Measurements from ENCODE around the gene BICD2.
A peak's percentile ranks its signal among the peaks of the same experiment; 100 is the strongest.

The BICD2 gene

DNA sequence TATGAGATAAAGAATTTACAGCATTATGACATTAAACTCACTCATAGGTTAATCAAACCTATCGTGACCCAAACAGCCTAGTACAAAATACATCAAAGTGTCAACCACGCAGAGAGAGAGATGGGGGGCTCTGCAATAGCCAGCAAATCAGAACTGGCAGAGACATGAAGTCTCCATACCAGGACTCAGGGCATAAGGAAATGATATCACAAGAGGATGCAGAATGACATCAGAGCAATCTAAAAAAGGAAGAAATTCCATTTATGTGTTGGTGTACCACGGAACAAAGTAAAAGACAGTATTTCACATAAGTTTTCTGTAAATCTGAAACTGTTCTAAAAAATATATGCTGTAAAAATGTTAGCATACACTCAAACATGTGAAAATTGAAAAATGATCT is 24.6 kb downstream of the BICD2 start:
- H3K4me3 Mint-ChIP-seq: no peak overlapping the region
- no peak for TF ChIP-seq CTCF (IDR thresholded peaks at IDR 0.05)
- no peak for DNase-seq
- H3K9me3 Mint-ChIP-seq: no peaks in the 10 kb centered on the region
- no peaks in the 10 kb centered on the region for H3K27me3 Mint-ChIP-seq (ENCODE audit: low read depth, poor library complexity)
- peaks cover 54% of the 10 kb centered on the region for H3K4me1 Mint-ChIP-seq
- H3K27ac Mint-ChIP-seq: peak overlapping the region; percentile 8
- H3K36me3 Mint-ChIP-seq (ENCODE audit: low read depth): no peaks in the 10 kb centered on the region

DNA sequence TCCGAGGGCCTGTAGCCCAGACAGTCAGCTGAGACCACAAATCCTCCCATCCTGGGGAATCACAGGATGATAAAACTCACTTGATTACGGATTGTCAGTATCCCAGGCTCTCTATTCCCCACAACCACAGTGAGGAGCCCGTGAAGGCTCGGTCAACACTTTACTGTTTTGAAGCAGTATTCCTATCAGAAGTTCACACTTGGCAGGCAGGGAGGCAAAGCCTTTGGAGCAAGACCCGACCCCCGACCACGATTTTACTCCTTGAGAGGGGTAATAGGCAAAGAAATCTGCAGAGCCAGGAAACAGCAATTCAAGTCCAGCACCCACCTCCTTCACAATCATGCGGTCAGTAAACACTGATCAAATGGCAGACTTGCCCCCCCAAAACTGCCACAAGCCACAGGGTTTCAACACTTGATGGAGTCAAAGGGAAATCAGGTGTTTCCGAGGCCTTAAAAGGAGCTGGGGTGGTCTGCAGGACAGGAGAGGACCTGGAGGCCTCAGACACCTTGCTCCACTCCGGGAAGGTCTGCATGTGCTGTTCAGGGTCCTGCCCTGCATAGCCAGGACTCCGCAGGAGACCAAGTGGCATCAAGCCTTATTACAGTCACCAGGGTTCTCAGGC is 25.2 kb downstream of the BICD2 start:
- Mint-ChIP-seq H3K4me1 (peaks cover 50% of the 10 kb centered on the region), H3K9me3 (no peaks in the 10 kb centered on the region), H3K36me3 (ENCODE audit: low read depth) (no peaks in the 10 kb centered on the region), H3K27ac (no peak overlapping the region), H3K4me3 (no peak overlapping the region), H3K27me3 (ENCODE audit: low read depth, poor library complexity) (no peaks in the 10 kb centered on the region)
- no peak for TF ChIP-seq CTCF (IDR thresholded peaks at IDR 0.05)
- DNase-seq: no peak

- H3K4me1 Mint-ChIP-seq: peaks cover 46% of the 10 kb centered on the region
- DNase-seq: no peak
- H3K27me3 Mint-ChIP-seq (ENCODE audit: low read depth, poor library complexity): no peaks in the 10 kb centered on the region
- no peak overlapping the region for H3K4me3 Mint-ChIP-seq
- TF ChIP-seq CTCF (IDR thresholded peaks at IDR 0.05): no peak
- no peak overlapping the region for H3K27ac Mint-ChIP-seq
- no peaks in the 10 kb centered on the region for H3K36me3 Mint-ChIP-seq (ENCODE audit: low read depth)
- H3K9me3 Mint-ChIP-seq: no peaks in the 10 kb centered on the region
Observed at GRCh38 chr9:92738661-92739081, 26.0 kb downstream of the BICD2 start.

- Mint-ChIP-seq H3K27ac (peak overlapping the region; percentile 39), H3K27me3 (ENCODE audit: low read depth, poor library complexity) (no peaks in the 10 kb centered on the region), H3K9me3 (peaks cover 3% of the 10 kb centered on the region), H3K4me1 (peaks cover 42% of the 10 kb centered on the region), H3K4me3 (no peak overlapping the region), H3K36me3 (ENCODE audit: low read depth) (peaks cover 8% of the 10 kb centered on the region)
- DNase-seq: no peak
- TF ChIP-seq CTCF (IDR thresholded peaks at IDR 0.05): no peak
Observed at GRCh38 chr9:92737611-92738299, 26.9 kb downstream of the BICD2 start.

DNA sequence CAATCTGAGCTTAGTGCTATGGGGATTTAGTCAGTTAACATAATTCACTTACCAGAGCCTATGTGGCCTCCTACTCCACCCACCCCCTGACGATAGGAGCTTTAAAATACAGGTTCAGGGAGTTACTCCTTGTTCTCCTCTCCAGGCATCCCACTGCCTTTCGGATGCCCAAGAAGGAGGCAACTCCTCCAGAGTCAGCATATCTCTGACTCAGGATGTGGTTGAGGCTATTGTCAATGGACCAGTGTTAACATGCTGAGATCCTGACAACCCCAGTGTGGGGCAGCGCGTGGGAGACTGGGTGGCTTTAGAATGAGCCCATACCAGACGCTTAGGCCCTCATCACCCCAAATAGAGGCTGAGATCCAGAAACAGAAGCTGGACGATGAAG is 27.4 kb downstream of the BICD2 start:
- H3K4me1 Mint-ChIP-seq: peaks cover 37% of the 10 kb centered on the region
- peaks cover 4% of the 10 kb centered on the region for H3K9me3 Mint-ChIP-seq
- TF ChIP-seq CTCF (IDR thresholded peaks at IDR 0.05): no peak
- no peak overlapping the region for H3K4me3 Mint-ChIP-seq
- no peak for DNase-seq
- no peaks in the 10 kb centered on the region for H3K27me3 Mint-ChIP-seq (ENCODE audit: low read depth, poor library complexity)
- H3K36me3 Mint-ChIP-seq (ENCODE audit: low read depth): peaks cover 10% of the 10 kb centered on the region
- no peak overlapping the region for H3K27ac Mint-ChIP-seq

Measured in nephron progenitor cell (in vitro differentiated cells).